GM12878 (cell line): Measurements from ENCODE around the gene CHD6. TPM values are rescaled to one million over a fixed set of nuclear protein-coding genes. Genes with fewer than 3 reads are reported as not detected.

Experiments used
- ATAC-seq: fragments of 200-7000 bp; cut with Tn5 transposase; 3 replicates; pipeline ENCODE4 v1.9.1; 2020; ENCODE audit warnings: mild to moderate bottlenecking, moderate library complexity
- BruUV-seq: library from RNA; stranded (reverse); fragments of 400-500 nt; replicated peaks from 2 replicates; lab custom pipeline; 2021; lab: Mats Ljungman, UMichigan
- CTCF ChIA-PET: fragments of 300-600 bp; sonication (Branson Sonifier 250); formaldehyde crosslinking; extraction: SDS; loops from one replicate; lab custom pipeline; 2021; ENCODE audit warnings: inconsistent platforms; lab: Yijun Ruan, JAX
- POLR2A ChIA-PET: fragments of 350-600 bp; formaldehyde crosslinking; extraction: SDS; loops from one replicate; lab custom pipeline; 2021; ENCODE audit warnings: inconsistent platforms; lab: Charles Lee
- RAD21 ChIA-PET: fragments of 300-600 bp; sonication (Branson Sonifier 250); formaldehyde crosslinking; loops from one replicate; lab custom pipeline; 2023; ENCODE audit warnings: antibody characterized with exemption; ENCODE audit not compliant: unreplicated experiment; lab: Charles Lee
- SMC1A ChIA-PET: fragments of 300-600 bp; sonication (Branson Sonifier 250); formaldehyde crosslinking; loops from one replicate; lab custom pipeline; 2023; ENCODE audit not compliant: unreplicated experiment, uncharacterized antibody; lab: Charles Lee
- DNase-seq: peaks from one replicate; pipeline ENCODE4 v3.0.0-alpha.2; 2011; ENCODE audit warnings: low read depth, low spot score
- FAIRE-seq: peaks from 3 replicates; lab custom pipeline; 2011; peaks lifted over from hg19 to GRCh38; lab: Jason Lieb, UNC
- H2AFZ ChIP-seq: 2 replicates; pipeline ENCODE4 v1.6.0; 2011; ENCODE audit warnings: low read depth, low read length, control low read depth; ENCODE audit not compliant: control insufficient read depth
- H3K27ac ChIP-seq: 2 replicates; pipeline ENCODE4 v1.5.1; 2011; ENCODE audit warnings: control low read depth; ENCODE audit not compliant: control insufficient read depth, insufficient read depth
- H3K27me3 ChIP-seq, 2 experiments: replicated peaks in 1 of 2; 2 replicates each; pipeline versions ENCODE4 v1.6.0 to v1.6.1; 2011; ENCODE audit warnings: low read length in 1 of 2; ENCODE audit not compliant: control insufficient read depth in 2 of 2, insufficient read depth in 2 of 2
- H3K36me3 ChIP-seq, 2 experiments: 2 replicates each; pipeline ENCODE4 v1.5.1; 2011; ENCODE audit warnings: low read length in 1 of 2; ENCODE audit not compliant: control insufficient read depth in 2 of 2, insufficient read depth in 2 of 2
- H3K4me1 ChIP-seq: 2 replicates; pipeline ENCODE4 v1.6.1; 2011; ENCODE audit warnings: mild to moderate bottlenecking, low read length, moderate library complexity, mixed read lengths; ENCODE audit not compliant: control insufficient read depth, insufficient read depth
- H3K4me2 ChIP-seq: 2 replicates; pipeline ENCODE4 v1.6.0; 2011; ENCODE audit warnings: control low read depth; ENCODE audit not compliant: control insufficient read depth, insufficient read depth
- H3K4me3 ChIP-seq: fragments of 200-600 bp; sonication (generic); 2 replicates; pipeline ENCODE4 v1.5.1; 2016
- H3K79me2 ChIP-seq: 2 replicates; pipeline ENCODE4 v1.6.0; 2011; ENCODE audit warnings: low read length; ENCODE audit not compliant: control insufficient read depth, insufficient read depth
- H3K9ac ChIP-seq: 2 replicates; pipeline ENCODE4 v1.8.0; 2011; ENCODE audit warnings: low read length, control low read depth, mixed read lengths; ENCODE audit not compliant: control insufficient read depth, insufficient read depth
- H3K9me3 ChIP-seq: replicated peaks from 3 replicates; pipeline ENCODE4 v1.5.1; 2011; ENCODE audit warnings: mild to moderate bottlenecking, low read length; ENCODE audit not compliant: control insufficient read depth, insufficient read depth
- H4K20me1 ChIP-seq: 2 replicates; pipeline ENCODE4 v1.6.0; 2011; ENCODE audit not compliant: control insufficient read depth, insufficient read depth
- BACH1 ChIP-seq: fragments of 450-650 bp; IDR thresholded peaks from 2 replicates; pipeline ENCODE4 v1.6.1; 2017; ENCODE audit warnings: mild to moderate bottlenecking, borderline replicate concordance
- CHD2 ChIP-seq: IDR thresholded peaks from 2 replicates; pipeline ENCODE4 v1.6.1; 2011; ENCODE audit warnings: low read depth, low read length, improper control_type of control experiment, borderline replicate concordance
- CREM ChIP-seq: IDR thresholded peaks from 2 replicates; pipeline ENCODE4 v1.6.1; 2014; ENCODE audit warnings: antibody characterized with exemption, low read depth
- EGR1 ChIP-seq, 2 experiments: IDR thresholded peaks; 1 replicate in 1 of 2; 2 replicates in 1 of 2; pipeline ENCODE4 v1.6.1; 2011 to 2012; ENCODE audit warnings: low read depth in 2 of 2, low read length in 2 of 2, borderline replicate concordance in 1 of 2, mild to moderate bottlenecking in 1 of 2, moderate library complexity in 1 of 2
- EZH2 ChIP-seq: IDR thresholded peaks from 2 replicates; pipeline ENCODE4 v1.6.1; 2012; ENCODE audit warnings: low read depth, mild to moderate bottlenecking, control low read depth, inconsistent platforms, low read length, borderline replicate concordance; ENCODE audit not compliant: control insufficient read depth
- IRF4 ChIP-seq: IDR thresholded peaks from 2 replicates; pipeline ENCODE4 v1.6.1; 2011; ENCODE audit warnings: low read depth, low read length
- IRF5 ChIP-seq: fragments of 450-650 bp; IDR thresholded peaks from 2 replicates; pipeline ENCODE4 v1.6.1; 2017; ENCODE audit warnings: borderline replicate concordance
- MLLT1 ChIP-seq: fragments of 450-650 bp; IDR thresholded peaks from 2 replicates; pipeline ENCODE4 v1.6.1; 2016; ENCODE audit warnings: mild to moderate bottlenecking
- PML ChIP-seq: IDR thresholded peaks from 2 replicates; pipeline ENCODE4 v1.6.1; 2012; ENCODE audit warnings: low read length, inconsistent platforms
- RELB ChIP-seq: fragments of 450-650 bp; IDR thresholded peaks from 2 replicates; pipeline ENCODE4 v1.6.1; 2017; ENCODE audit warnings: low read depth, mild to moderate bottlenecking, moderate library complexity
- SIX5 ChIP-seq: IDR thresholded peaks from 2 replicates; pipeline ENCODE4 v1.6.1; 2011; ENCODE audit warnings: mild to moderate bottlenecking, low read depth, low read length, moderate library complexity; ENCODE audit not compliant: severe bottlenecking
- SMC3 ChIP-seq: IDR thresholded peaks from 2 replicates; pipeline ENCODE4 v1.6.1; 2011; ENCODE audit warnings: low read length, improper control_type of control experiment, borderline replicate concordance
- ZNF207 ChIP-seq: fragments of 450-650 bp; IDR thresholded peaks from 2 replicates; pipeline ENCODE4 v1.6.1; 2014; ENCODE audit warnings: antibody characterized with exemption, mild to moderate bottlenecking, borderline replicate concordance
- ZNF217 ChIP-seq: fragments of 450-650 bp; IDR thresholded peaks from 2 replicates; pipeline ENCODE4 v1.6.1; 2017; ENCODE audit warnings: antibody characterized with exemption, mild to moderate bottlenecking
- WGBS: methylation state at CpG from one replicate; pipeline ENCODE4 v1.1.6; 2016; ENCODE audit warnings: low lambda C conversion rate; ENCODE audit not compliant: insufficient replicate concordance, insufficient coverage; ENCODE audit errors: missing lambda C conversion rate; 5-methylcytosine and 5-hydroxymethylcytosine counted together
- in situ Hi-C: fragments of 300-500 bp; cut with MboI; formaldehyde crosslinking; loops from 9 replicates; pipeline ENCODE4 v1.14.3; 2018; ENCODE audit warnings: mixed read lengths
- intact Hi-C: fragments of 100-400 bp; cut with micrococcal nuclease; formaldehyde crosslinking; loops from one replicate; pipeline ENCODE4 v1.14.2; 2022; ENCODE audit not compliant: unreplicated experiment
- polyA plus RNA-seq, 11 experiments: library from polyadenylated mRNA; depleted of rRNA in 4 of 11; unstranded in 6 of 11; stranded (reverse) in 5 of 11; fragments of >200 nt; fragmentation: Nextera tagmentation in 4 of 11; fragmentation: Illumina TruSeq in 1 of 11; extraction: Ambion mirVana in 4 of 11; extraction: Trizol in 1 of 11; gene quantifications; 1 replicate in 1 of 11; 2 replicates in 10 of 11; pipeline versions ENCODE4 v1.2.1 to v1.2.3, GENCODE V29; 2011 to 2016; ENCODE audit warnings: inconsistent platforms in 2 of 11, missing spikeins in 2 of 11, low read depth in 1 of 11
- total RNA-seq, 4 experiments: library from RNA; depleted of rRNA in 3 of 4; stranded (reverse); fragments of >200 nt in 3 of 4; fragmentation: Illumina TruSeq in 1 of 4; extraction: Trizol in 1 of 4; gene quantifications; 2 replicates each; pipeline versions ENCODE4 v1.2.1 to v1.2.3, GENCODE V29; 2013 to 2021

Gene CHD6
- total and polyA plus RNA-seq, 10 of the 15 experiments (the other 5 are each of a cell fraction or from before 2014, with no cell fraction given), result 4.3 to 25.5 (median 17.1) TPM

- TF ChIP-seq CHD2, result no peak
- no peak for TF ChIP-seq CREM
- TF ChIP-seq SMC3, result no peak
- no peak for TF ChIP-seq SIX5
- TF ChIP-seq IRF5, result no peak
- no peak for TF ChIP-seq EZH2
- no peak for TF ChIP-seq ZNF207
Measured at GRCh38 chr20:41567615-41568014, 50.6 kb downstream of the CHD6 start (continued).

- ChIA-PET RAD21 (no interaction called here), CTCF (interaction anchor here (0.8 to 1.4 kb wide), 2 partner anchors 14 kb away, joined by 3 read pairs; no protein-coding TSS in a partner anchor), SMC1A (interaction anchor here (1.2 to 2.5 kb wide), 3 partner anchors 8 to 14 kb away, joined by 3 to 9 read pairs (median 6); no protein-coding TSS in a partner anchor), POLR2A (interaction anchor here (0.5 kb wide), 1 partner anchor 12 kb away, joined by 4 read pairs; no protein-coding TSS in a partner anchor)
- H3K36me3 ChIP-seq, result 0 out of 4 replicates have a peak, but pooled peaks cover 0 to 2% of the 10 kb centered on the region in 2 experiments
- no peak overlapping the region for H3K4me3 ChIP-seq
- no peak for FAIRE-seq
- peaks cover 5% of the 10 kb centered on the region; the same call in 1 of the 2 replicates for H3K4me1 ChIP-seq
- 100% methylated on average over 3 of the region's 3 CpGs for WGBS
- DNase-seq, result no peak
- no peaks in the 10 kb centered on the region; the same call in 2 of the 3 replicates for H3K9me3 ChIP-seq
- H3K9ac ChIP-seq, result no peak overlapping the region
- in situ Hi-C loops (no loop called here), intact Hi-C loops (no loop called here)
- ATAC-seq, result no peak
- BruUV-seq, result no TSS peak
- H4K20me1 ChIP-seq, result no peaks in the 10 kb centered on the region
- no peak overlapping the region for H3K27ac ChIP-seq
- H3K27me3 ChIP-seq, result no peaks in the 10 kb centered on the region
- peaks cover 18% of the 10 kb centered on the region for H3K79me2 ChIP-seq
- no peak overlapping the region; the same call in 1 of the 2 replicates for H3K4me2 ChIP-seq
- no peak overlapping the region for H2AFZ ChIP-seq
- TF ChIP-seq RELB (no peak), BACH1 (no peak), MLLT1 (no peak), IRF4 (no peak), SIX5 (no peak), ZNF217 (no peak), EGR1 (IDR thresholded peaks at IDR 0.05; ENCODE audit: borderline replicate concordance in 1 of 2, low read depth in 2 of 2, low read length in 2 of 2) (no peak), SMC3 (no peak), PML (no peak)
Measured at GRCh38 chr20:41566896-41567527, 51.2 kb downstream of the CHD6 start.
